ENCODE measurements around the gene FOS.
A peak's percentile ranks its signal among the peaks of the same experiment; 100 is the strongest.
"Not testable (repeated sequence)": the region's sequence is repeated elsewhere in the genome, so short reads cannot be mapped to it uniquely, and the experiment has no call there.

The FOS gene

DNA sequence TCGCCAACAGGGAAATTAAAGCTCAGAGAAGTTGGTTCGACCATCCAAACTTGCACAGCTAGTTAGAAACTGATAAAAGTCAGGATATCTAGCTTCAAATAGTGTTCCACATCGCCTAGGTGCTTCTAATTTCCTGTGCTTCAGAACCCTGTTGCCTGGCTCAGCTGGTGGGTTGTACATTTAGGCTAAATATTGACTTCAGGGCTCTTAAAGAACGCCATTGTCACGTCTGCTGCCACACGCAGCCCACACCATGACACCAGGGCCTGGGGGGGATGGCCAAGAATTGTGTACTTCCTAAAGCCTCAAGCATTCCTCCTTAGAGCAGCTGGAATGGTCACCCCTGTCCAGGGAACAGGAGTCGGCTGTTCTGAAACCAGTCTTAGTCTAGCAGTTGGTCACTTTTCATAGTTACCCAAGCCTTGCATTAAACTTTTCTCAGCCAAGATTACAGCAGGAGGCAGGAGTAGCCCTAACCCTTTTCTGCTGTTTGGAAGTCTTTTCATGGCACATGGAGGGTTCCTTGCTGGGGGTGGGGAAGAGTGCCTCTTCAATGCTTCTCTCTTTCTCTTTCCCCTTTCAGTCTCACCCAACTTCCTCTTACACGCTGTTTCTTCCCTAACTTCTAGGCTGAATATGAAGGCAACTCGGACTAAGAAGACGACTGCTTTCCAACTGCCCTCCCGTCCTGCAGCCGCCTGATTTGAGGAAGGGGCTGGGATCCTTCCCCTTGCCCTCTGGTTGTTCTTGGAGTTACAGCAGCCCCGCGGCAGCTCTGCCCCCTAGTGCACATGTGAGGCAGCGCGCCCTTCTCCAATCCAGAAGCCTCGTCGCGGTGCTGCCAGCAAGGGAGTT, 17.1 kb downstream of the FOS start:
- DNase-seq = peak; percentile 72

DNA sequence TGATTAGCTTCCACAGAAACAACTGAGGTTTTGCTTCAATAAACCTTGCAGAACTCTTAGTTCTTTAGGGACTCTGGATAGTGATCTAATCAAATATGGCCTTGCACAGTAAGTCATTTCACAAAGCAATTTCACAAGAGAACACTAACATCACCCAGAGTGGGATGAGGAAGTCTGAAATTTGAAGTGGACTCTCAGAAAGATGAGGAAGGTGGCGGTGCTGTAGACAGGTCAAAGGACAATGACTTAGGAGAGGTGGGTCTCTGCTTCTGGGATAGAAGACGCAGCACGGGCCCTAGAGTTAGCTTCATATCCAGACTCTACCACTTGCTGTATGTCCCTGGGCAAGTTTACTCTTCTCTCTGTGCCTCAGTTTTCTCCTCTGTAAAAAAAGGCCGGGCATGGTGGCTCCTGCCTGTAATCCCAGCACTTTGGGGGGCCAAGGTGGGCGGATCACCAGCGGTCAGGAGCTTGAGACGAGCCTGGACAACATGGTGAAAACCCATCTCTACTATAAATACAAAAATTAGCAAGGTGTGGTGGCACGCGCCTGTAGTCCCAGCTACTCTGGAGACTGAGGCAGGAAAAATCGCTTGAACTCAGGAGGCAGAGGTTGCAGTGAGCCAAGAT, 18.9 kb downstream of the FOS start:
- no peak for DNase-seq

DNA sequence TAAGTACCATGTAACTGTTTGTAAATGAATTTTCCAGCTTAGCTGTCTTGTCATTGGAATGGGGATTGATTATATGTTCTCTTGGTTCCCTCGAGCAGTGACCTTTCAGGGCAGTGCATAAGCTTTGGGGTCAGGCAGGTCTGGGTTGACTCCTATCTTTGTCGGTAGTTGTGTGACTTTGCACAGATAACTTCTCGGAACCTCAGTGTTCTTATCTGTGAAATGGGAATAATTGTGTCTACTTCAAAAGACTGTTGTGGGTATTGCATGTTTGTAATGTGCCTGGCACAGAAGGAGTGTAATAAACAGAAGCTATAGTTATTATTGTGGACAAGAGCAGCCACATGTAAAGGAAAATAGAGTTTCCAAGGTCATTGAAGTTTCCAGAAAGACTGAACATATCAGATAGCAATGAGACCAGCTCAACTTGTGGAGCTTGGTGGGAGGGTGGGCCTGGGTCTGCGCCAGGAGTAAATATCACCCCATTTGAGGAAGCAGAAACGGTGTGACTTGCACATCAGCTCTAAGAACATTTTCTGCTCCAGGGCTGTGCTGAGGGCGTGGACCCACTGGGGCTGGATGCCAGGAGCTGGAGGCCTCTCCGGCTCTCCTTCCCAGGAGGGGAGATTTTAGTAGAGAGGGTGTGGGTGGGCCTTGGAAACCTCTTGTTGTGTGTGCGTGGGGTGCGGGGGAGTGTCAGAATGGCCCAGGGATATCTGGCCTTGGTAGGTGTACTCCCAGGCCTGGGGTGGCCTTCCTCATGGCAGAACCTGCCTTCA, 19.7 kb downstream of the FOS start:
- no peak for DNase-seq

DNA sequence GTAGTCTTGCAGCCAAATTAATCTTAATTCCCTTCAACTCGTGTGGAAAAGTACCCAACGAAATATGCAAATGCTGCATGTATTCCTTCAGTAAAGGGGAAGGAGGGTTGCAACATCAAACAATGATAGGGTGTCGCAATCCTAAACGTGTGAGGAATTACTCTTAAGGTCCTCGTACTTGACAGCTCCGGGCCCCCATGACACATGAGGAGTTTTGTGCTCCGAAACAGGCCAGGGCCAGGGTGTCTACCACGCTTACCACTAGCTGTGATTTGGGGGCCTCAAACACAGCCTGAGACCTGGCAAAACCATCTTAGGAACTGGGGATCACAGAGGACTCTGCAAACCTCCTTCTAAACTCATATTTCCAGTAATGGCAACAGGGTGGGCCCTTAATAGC, 20.4 kb downstream of the FOS start:
- no peak for DNase-seq

DNA sequence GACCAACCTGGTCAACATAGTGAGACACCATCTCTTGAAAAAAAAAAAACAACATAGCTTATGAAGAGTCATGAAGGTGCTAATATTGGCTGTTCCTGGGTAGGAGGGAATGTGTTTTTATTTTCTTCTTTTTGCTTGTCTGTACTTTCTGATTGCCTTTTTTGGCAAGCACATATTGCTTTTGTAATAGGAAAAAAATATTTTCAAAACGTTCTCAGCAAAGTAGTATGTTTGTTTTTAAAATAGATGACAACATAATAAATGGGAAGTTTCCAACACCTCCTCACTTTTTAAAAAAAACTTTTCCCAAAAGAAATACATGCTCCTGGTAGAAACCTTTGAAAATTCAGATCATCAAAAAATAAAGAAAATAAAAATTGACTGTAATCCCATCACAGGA, 20.9 kb downstream of the FOS start:
- no peak for DNase-seq

DNA sequence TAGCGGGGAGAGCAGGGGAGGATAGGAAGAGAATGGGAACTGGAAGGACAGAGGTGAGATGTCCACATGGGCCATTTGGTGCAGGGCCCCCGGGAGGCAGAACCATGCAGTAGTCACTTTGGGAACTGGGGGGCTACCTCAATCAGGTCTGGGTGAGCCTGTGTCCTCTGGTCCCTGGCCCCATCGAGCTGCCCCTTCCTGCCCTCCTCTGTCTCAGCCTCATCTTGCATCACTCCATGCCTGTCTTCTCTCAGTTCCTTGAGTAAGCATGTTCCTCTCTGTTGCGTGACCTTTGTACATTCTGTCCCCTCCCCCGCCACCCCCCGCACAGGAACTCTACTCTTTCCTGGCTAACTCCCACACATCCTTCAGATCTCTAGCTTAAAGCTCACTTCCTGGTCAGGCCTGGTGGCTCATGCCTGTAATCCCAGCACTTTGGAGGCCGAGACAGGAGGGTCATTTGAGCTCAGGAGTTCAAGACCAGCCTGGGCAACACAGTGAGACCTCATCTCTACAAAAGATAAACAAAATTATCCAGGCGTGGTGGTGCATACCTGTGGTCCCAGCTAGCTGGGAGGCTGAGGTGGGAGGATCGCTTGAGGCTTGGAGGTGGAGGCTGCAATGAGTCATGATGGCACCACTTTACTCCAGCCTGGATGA, 23.2 kb downstream of the FOS start:
- no peak for DNase-seq

DNA sequence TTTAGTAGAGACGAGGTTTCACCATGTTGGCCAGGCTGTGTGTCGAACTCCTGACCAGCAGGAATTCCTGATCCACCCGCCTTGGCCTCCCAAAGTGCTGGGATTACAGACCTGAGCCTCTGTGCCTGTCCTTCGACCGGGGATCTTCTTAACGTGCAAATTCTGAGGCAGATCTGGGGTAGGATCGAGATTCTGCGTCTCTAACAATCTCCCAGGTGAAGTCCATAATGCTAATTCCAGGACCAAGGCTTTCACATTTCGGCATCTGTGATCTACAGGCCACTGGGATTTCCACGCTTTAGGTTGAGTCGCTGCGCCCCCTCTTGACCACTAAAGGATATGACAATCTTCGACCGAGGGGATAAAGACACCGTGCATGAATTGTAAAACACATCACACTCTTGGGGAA, 24.8 kb downstream of the FOS start:
- peak; percentile 61 for DNase-seq

DNA sequence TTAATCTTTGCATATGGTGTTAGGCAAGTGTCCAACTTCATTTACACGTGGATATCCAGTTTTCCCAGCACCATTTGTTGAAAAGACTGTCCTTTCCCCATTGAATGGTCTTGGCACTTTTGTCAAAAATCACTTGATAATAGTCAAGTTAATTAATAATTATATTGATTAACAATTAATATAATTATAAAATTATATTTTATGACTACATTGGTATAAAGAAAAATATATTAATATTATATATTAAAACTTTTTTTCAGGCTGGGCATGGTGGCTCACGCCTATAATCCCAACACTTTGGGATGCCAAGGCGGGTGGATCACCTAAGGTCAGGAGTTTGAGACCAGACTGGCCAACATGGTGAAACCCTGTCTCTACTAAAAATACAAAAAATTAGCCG, 27.8 kb downstream of the FOS start:
- not testable (repeated sequence) for DNase-seq

DNA sequence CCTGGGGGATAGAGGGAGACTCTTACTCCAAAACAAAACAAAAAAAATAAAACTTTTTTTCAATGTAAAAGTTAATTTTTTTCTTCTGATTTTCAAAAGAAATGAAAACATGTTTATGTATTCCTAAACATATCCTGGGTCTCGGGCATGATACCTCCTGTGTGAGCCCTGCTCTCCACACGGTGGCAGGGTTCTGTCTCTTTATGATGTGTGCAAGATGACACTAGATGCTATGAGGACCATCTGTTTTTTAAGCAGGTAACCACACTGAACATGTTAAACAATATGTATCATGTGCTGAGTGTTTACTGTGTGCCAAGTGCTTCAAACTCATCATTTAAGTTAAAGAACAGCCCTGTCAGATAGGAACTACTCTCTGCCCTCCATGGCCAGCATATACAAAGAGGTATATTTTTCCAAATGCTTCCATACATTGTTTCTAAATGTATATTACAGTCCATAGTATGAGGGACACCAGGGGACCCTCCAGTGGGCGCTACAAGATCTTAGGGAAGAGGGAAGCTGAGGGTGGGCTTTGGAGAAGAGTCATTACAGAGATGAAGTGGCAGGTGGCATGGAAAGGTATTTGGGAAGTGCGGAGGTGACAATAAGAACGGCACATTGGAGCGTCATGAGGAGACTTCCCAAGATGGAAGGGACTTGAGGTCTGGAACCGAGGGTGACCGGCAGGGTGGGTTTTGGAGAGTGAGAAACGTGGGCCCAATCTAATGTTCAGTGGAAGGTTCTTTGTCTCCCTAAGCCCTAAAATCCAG, 28.5 kb downstream of the FOS start:
- DNase-seq = no peak

DNA sequence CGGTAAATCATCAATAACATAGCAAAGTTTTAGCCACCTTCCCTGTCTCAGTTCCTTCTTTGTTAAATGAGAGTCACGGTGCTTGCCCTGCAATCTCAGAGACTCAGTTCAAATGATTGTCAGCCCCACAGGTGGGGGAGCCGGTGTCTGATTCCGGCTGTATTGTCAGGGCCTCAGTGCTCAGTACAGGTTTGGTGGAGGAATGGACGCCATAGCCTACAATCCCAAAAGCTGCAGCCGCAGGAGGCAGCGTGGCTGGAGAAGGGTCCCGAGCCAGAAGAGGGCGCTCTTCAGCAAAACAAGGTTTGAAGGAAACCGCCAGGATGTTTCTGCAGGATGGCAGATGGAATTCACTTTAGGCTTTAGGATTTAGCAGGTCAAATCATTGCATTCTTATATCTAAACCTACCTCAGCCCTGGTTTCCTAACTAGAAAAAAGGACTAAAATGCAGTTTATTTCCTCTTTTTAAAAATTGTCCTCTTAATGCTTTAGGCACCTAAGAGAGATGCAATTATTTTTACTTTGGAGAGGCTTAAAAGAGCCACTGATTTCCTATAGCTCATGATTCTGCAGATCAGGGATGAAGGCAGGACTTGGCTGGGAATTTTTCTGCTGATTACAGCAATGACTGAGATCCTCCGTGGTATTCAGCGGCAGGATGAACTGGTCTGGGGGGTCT, 29.2 kb downstream of the FOS start:
- DNase-seq = peak; percentile 61

DNA sequence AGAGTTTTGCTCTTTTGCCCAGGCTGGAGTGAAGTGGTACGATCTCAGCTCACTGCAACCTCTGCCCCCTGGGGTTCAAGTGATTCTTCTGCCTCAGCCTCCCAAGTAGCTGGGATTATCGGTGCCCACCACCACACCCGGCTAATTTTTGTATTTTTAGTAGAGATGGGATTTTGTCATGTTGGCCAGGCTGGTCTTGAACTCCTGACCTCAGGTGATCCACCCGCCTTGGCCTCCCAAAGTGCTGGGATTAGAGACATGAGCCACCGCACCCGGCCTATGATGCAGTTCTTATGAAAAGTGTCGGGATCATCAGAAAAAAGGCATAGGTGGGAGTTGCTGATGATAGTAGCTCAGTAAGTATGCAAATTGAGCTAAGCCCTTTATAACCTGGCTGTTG, 30.4 kb downstream of the FOS start:
- DNase-seq = not testable (repeated sequence)

DNA sequence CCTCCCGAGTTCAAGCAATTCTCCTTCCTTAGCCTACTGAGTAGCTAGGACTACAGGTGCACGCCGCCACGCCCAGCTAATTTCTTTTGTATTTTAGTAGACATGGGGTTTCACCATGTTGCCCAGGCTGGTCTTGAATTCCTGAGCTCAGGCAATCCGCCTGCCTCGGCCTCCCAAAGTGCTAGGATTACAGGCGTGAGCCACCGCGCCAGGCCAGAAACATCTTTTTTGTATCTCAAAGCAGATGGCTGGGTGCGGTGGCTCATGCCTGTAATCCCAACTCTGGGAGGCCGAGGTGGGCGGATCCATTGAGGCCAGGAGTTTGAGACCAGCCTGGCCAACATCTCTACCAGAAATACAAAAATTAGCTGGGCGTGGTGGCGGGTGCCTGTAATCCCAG, 30.9 kb downstream of the FOS start:
- not testable (repeated sequence) for DNase-seq

DNA sequence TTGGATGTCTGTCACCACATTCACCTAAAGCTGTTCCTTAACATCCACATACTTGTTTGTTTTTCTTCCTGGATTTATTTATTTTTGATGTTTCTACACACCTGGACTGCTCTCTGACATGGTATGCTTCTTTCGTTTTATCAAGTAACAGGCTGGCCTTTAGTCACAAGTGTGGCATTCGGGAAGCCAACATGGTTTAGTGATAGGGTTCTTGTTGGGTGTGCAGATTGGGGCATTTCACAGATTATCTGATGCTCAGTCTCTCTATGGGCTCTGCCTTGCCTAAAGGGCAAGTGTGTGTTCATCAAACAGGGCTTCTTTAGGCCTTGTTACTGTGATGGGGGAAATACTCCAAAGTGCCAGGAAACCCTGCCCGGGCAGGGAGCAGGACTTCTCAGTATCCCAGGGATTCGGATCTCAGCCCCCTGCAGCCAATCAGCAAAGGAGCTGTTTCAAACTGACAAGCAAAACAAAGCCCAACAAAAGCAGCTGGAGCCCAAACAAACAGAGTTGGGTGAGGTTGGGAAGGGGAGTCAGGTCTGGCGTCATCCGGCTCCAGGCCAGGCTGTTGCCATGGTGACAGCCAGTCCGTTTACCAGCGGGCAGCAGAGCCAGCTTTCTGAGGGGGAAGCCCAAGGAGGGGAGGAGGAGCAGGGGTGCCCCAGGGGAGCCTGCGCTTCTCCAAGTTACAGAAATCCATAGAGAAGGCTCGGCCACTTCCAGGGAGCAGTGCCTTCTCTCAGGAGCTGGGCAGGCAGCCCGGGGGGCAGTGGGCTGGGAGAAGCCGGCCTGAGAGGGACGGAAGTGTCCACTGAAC, 31.9 kb downstream of the FOS start:
- DNase-seq = no peak

DNA sequence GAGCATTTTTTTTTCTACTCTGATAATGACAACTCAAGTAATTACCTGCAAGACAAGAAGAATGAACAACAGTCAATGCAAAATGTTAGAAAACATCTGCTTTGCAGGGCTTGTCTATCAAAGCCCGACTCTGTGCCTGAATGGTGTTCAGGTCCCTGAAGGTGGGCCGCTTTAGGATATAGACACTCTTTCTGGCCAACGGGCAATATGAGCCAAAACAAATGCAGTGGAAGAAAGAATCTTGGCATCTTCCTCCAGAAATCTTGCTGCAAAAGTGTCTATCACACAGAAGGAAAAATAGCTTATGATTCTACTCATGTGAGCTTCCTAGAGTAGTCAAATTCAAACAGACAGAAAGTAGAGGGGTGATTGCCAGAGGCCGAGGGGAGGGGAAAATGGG, 32.7 kb downstream of the FOS start:
- no peak for DNase-seq

DNA sequence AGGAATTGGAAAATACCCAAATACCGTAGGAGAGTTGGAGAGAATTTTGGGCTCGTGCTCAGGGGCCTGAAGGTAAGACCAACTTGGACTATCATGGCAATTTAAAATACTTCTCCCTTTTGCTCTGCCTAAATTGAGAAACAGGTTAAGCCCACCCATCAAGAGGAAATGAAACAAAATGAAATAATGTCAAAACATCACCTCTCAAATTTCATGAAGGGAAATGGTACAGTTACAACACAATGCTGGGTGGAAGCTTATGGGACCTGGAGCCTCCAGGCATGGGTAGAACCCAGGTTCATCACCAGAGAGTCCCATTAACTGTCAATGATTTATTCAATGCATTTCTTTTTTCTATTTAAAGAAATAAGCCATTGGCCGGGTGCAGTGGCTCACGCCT, 33.7 kb downstream of the FOS start:
- no peak for DNase-seq

DNA sequence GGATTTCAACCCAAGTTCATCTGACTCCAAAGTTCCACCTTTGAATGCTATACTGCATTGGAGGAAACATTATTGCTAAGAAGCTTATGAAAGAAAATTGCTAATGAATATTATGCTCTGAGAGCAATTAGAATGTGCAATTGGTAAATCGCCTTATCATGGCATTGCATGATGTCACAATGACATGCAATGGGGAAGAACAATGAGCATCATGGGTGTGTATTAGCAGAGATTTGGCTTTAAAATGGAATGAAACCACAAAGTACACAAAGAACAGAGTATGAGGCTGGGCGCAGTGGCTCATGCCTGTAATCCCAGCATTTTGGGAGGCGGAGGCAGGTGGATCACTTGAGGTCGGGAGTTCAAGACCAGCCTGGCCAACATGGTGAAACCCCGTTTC, 34.7 kb downstream of the FOS start:
- DNase-seq = no peak

DNA sequence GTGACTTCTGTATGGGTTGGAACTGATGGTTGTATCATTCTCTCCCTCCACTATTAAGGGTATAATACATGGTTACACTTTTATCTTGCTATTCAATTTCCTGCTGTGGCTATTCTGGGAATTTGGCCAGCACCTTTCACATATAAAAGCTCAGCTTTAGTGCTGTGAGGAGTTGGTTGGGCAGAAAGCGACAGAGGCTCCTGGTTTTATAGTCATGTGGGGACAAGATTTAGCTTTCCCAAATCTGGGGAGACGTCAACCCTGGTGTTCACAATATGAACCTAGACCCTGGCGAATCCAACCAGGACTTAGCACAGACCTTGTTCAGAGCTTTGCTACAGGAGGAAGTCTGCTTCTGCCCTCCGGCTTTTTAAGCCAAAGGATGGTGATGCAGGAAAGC, 36.5 kb downstream of the FOS start:
- DNase-seq = no peak

DNA sequence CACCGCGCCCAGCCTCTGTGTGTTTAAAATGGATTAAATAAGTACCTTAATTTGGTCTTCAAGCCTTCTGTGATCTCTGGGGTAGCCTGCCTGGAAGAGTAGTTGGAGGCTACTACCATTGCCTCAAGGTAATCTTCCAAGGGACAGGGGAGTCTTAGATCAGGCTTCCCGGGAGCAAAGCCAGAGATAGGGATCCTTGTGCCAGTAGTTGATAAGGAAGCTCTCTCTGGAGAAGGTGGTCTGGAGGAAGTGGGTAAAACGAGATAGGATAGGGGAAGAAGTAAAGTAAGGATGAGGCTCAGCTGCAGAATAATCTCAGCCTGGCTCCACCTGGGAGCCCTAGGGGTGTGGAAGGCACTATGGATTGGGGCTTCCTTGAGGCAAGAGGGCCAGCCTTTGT, 38.5 kb downstream of the FOS start:
- no peak for DNase-seq

DNA sequence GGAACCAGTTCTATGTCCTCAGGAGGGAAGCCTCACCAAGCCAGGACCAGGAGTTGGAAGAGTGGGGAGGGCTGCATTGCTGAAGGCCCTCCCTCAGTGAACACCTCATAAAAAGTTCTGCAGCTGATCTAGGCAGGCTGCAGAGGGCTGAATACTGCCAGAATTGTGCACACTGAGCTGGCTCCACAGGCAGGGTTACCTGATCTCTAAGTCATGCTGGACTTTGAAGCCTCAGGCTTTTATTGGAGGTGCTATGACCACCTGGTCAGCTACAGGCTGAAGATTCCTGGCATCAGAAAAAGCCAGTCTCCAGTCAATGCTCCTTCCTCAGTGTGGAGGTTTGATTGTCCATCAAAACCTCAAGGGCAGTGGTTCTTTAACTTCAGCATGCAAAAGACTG, 39.7 kb downstream of the FOS start:
- DNase-seq = no peak

DNA sequence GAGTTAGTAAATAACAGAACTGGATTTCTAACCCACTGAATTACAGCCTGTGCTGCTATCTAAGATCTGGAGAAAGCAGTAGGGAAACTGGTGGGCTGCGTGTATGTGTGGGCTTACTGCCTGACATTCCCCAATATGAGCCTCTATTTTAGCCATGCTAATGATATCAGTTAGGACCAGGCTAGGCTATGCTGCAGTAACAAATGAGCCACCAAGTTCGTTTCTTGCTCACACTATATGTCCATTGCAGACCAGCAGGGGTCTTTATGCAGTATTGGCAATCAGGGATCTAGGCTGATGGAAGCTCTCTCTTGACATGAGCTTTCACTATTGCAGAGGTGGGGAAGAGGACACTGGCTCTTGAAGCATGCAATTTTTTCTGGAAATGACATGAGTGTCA, 40.4 kb downstream of the FOS start:
- DNase-seq = no peak

DNA sequence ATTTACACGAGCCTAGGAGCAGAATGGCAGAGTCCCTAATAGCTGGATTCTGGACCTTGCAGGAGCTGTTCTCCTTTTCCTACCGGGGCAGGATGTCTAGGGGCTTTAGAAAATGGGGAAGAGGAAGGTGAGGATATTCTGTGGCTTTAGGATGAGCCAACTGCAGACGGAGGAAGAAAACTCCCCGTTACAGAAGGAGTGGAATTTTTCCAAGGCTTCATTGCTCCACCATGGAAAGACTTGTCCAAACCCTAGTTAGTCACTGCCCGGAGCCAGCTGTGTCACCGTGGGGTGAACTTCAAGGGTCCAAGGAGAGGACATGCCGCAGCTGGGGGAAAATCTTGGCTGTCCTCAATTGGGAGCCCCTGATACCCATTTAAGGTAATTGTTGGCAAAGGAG, 41.6 kb downstream of the FOS start:
- no peak for DNase-seq

Measured in central memory CD4-positive, alpha-beta T cell (primary cell).